ENCODE results near the gene DSCAM. TPM values are rescaled to one million over a fixed set of nuclear protein-coding genes. Genes with fewer than 3 reads are reported as not detected.

DSCAM gene
- polyA plus RNA-seq, 3 donors = not detected

DNA sequence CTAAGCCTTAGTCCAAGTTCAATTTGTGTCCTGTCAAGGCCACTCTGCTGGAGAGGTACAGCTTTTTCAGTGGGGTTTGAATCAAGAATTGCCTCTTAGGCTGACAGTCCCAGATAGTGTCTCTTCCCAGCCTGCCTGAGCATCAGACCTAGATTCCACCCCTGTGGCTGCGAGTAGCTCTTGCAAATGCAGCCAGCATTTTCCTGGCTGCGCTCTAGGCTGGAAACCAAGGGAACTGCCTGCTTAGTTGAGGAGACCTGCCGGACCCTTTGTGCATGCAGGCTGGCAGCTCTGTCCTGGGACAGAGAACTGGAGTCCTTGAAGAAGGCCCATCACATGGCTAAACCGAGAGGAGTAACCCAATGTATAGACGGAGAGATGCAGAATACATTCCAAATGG lies 686.0 kb downstream of the DSCAM start:
- Histone ChIP-seq H4K20me1 (ENCODE audit: insufficient read depth, low read length) (no peaks in the 10 kb centered on the region), H2AFZ (ENCODE audit: insufficient read depth, low read depth, low read length, poor library complexity, severe bottlenecking) (no peak overlapping the region), H3K4me1 (ENCODE audit: control insufficient read depth in 1 of 2, insufficient read depth in 2 of 2, low read length in 2 of 2) (no peaks in the 10 kb centered on the region), H3K27me3 (ENCODE audit: control insufficient read depth in 2 of 2, insufficient read depth in 2 of 2, low read length in 2 of 2) (no peaks in the 10 kb centered on the region), H3K9me3 (replicated peaks in 1 of 2; ENCODE audit: control insufficient read depth in 1 of 2, insufficient read depth in 1 of 2, low read length in 2 of 2) (peaks cover 0 to 2% of the 10 kb centered on the region in 2 donors), H3K27ac (ENCODE audit: low read depth in 1 of 2, low read length in 2 of 2) (no peak overlapping the region), H3K4me3 (replicated peaks in 1 of 3; ENCODE audit: low read depth in 2 of 3, low read length in 3 of 3) (no peak overlapping the region), H3K36me3 (replicated peaks in 1 of 2; ENCODE audit: control insufficient read depth in 1 of 2, insufficient read depth in 2 of 2, low read length in 2 of 2) (no peaks in the 10 kb centered on the region), H3K9ac (ENCODE audit: insufficient read depth, low read length, poor library complexity, severe bottlenecking) (no peak overlapping the region), H3K79me2 (ENCODE audit: insufficient read depth, low read length) (no peaks in the 10 kb centered on the region), H3K4me2 (replicated peaks; ENCODE audit: extremely low read depth, low read length, poor library complexity, severe bottlenecking) (no peak overlapping the region)
- H3K27ac Mint-ChIP-seq = no peak overlapping the region
- DNase-seq = no peak
- TF ChIP-seq, protein P1, sequence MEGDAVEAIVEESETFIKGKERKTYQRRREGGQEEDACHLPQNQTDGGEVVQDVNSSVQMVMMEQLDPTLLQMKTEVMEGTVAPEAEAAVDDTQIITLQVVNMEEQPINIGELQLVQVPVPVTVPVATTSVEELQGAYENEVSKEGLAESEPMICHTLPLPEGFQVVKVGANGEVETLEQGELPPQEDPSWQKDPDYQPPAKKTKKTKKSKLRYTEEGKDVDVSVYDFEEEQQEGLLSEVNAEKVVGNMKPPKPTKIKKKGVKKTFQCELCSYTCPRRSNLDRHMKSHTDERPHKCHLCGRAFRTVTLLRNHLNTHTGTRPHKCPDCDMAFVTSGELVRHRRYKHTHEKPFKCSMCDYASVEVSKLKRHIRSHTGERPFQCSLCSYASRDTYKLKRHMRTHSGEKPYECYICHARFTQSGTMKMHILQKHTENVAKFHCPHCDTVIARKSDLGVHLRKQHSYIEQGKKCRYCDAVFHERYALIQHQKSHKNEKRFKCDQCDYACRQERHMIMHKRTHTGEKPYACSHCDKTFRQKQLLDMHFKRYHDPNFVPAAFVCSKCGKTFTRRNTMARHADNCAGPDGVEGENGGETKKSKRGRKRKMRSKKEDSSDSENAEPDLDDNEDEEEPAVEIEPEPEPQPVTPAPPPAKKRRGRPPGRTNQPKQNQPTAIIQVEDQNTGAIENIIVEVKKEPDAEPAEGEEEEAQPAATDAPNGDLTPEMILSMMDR (IDR thresholded peaks at IDR 0.05) = no peak
- no peaks in the 10 kb centered on the region for H3K36me3 Mint-ChIP-seq
- peaks cover 0 to 6% (median 3%) of the 10 kb centered on the region in 7 donors for H3K9me3 Mint-ChIP-seq
- H3K4me3 Mint-ChIP-seq = no peak overlapping the region
- peaks cover 0 to 2% (median 2%) of the 10 kb centered on the region in 3 donors for H3K27me3 Mint-ChIP-seq (ENCODE audit: low read depth in 3 of 3)
- 88% methylated on average over 3 of the region's 5 CpGs for WGBS (ENCODE audit: insufficient coverage)
- intact Hi-C loops (cut with micrococcal nuclease) = no loop called here
- H3K4me1 Mint-ChIP-seq = no peaks in the 10 kb centered on the region

DNA sequence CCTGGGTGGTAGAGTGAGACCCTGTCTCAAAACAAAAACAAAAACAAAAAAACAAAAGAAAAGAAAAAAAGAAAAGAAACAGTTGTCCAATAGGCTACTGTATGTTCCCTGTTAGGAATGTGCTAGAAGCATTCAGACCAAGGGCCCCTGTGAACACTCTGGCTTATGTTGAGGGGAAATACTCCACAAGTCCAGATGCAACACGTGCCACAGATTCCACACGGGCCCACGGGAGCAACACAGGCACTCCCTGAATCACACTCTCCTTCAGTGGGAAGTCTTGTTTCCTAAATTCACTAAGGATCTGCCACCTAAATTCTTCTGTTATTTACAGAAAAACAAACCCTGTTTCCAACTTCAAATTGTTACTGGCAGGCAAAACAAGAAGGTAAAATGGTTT lies 688.6 kb downstream of the DSCAM start:
- H3K36me3 ChIP-seq (replicated peaks in 1 of 2; ENCODE audit: control insufficient read depth in 1 of 2, insufficient read depth in 2 of 2, low read length in 2 of 2) = no peaks in the 10 kb centered on the region
- no peak overlapping the region for H2AFZ ChIP-seq (ENCODE audit: insufficient read depth, low read depth, low read length, poor library complexity, severe bottlenecking)
- Mint-ChIP-seq H3K27ac (no peak overlapping the region), H3K36me3 (no peaks in the 10 kb centered on the region), H3K4me3 (no peak overlapping the region), H3K4me1 (no peaks in the 10 kb centered on the region), H3K9me3 (peaks cover 0 to 10% (median 4%) of the 10 kb centered on the region in 7 donors), H3K27me3 (ENCODE audit: low read depth in 3 of 3) (peaks cover 0 to 6% (median 0%) of the 10 kb centered on the region in 3 donors)
- no peaks in the 10 kb centered on the region for H3K79me2 ChIP-seq (ENCODE audit: insufficient read depth, low read length)
- no peak for DNase-seq
- no peaks in the 10 kb centered on the region for H3K27me3 ChIP-seq (ENCODE audit: control insufficient read depth in 2 of 2, insufficient read depth in 2 of 2, low read length in 2 of 2)
- TF ChIP-seq, protein P1 (IDR thresholded peaks at IDR 0.05) = no peak
- intact Hi-C loops (cut with micrococcal nuclease) = no loop called here
- 93% methylated on average over 3 of the region's 3 CpGs for WGBS (ENCODE audit: insufficient coverage)
- H3K9me3 ChIP-seq (replicated peaks in 1 of 2; ENCODE audit: control insufficient read depth in 1 of 2, insufficient read depth in 1 of 2, low read length in 2 of 2) = no peaks in the 10 kb centered on the region
- H3K4me1 ChIP-seq (ENCODE audit: control insufficient read depth in 1 of 2, insufficient read depth in 2 of 2, low read length in 2 of 2) = no peaks in the 10 kb centered on the region
- H3K4me2 ChIP-seq (replicated peaks; ENCODE audit: extremely low read depth, low read length, poor library complexity, severe bottlenecking) = no peak overlapping the region
- no peak overlapping the region for H3K4me3 ChIP-seq (replicated peaks in 1 of 3; ENCODE audit: low read depth in 2 of 3, low read length in 3 of 3)
- H3K27ac ChIP-seq (ENCODE audit: low read depth in 1 of 2, low read length in 2 of 2) = no peak overlapping the region
- H3K9ac ChIP-seq (ENCODE audit: insufficient read depth, low read length, poor library complexity, severe bottlenecking) = no peak overlapping the region
- no peaks in the 10 kb centered on the region for H4K20me1 ChIP-seq (ENCODE audit: insufficient read depth, low read length)
